ENCODE measurements around the gene ZNF619. TPM values are rescaled to one million over a fixed set of nuclear protein-coding genes. Genes with fewer than 3 reads are reported as not detected.
A peak's percentile ranks its signal among the peaks of the same experiment; 100 is the strongest.

Gene ZNF619
- polyA plus RNA-seq, 1 experiment = 3.0 TPM

DNA sequence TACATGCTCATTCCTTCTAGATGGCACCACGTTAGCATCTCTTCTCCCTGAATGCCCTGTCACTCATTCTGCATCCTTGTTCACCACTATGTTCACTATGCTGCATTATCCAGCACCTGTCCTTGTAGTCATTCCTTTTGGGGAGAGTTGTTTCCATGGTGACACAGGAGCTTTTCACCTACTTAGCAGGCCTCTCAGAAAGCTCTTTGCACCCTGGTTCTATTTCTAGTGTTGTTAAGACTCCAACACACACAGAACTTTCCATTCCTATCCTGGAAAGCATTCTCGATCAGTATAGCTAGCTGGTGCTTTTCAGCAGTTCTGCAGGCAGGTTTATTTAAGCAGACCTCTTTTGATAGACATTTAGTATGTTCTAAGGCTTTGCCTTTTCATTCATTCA is 26.5 kb upstream of the ZNF619 start:
- TF ChIP-seq, protein P1, sequence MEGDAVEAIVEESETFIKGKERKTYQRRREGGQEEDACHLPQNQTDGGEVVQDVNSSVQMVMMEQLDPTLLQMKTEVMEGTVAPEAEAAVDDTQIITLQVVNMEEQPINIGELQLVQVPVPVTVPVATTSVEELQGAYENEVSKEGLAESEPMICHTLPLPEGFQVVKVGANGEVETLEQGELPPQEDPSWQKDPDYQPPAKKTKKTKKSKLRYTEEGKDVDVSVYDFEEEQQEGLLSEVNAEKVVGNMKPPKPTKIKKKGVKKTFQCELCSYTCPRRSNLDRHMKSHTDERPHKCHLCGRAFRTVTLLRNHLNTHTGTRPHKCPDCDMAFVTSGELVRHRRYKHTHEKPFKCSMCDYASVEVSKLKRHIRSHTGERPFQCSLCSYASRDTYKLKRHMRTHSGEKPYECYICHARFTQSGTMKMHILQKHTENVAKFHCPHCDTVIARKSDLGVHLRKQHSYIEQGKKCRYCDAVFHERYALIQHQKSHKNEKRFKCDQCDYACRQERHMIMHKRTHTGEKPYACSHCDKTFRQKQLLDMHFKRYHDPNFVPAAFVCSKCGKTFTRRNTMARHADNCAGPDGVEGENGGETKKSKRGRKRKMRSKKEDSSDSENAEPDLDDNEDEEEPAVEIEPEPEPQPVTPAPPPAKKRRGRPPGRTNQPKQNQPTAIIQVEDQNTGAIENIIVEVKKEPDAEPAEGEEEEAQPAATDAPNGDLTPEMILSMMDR (IDR thresholded peaks at IDR 0.05; ENCODE audit: insufficient read depth, low read depth, low read length) = no peak
- ChIA-PET CTCF (no interaction called here), POLR2A (no interaction called here)
- DNase-seq (ENCODE audit: low read depth) = no peak
- peaks cover 1% of the 10 kb centered on the region; the same call in 1 of the 2 replicates for H3K36me3 ChIP-seq (ENCODE audit: control insufficient read depth, insufficient read depth, low read length)
- no peaks in the 10 kb centered on the region for H3K27me3 ChIP-seq (ENCODE audit: control insufficient read depth, insufficient read depth, low read length)
- no peak overlapping the region for H3K4me3 ChIP-seq (ENCODE audit: low read depth, low read length)

DNA sequence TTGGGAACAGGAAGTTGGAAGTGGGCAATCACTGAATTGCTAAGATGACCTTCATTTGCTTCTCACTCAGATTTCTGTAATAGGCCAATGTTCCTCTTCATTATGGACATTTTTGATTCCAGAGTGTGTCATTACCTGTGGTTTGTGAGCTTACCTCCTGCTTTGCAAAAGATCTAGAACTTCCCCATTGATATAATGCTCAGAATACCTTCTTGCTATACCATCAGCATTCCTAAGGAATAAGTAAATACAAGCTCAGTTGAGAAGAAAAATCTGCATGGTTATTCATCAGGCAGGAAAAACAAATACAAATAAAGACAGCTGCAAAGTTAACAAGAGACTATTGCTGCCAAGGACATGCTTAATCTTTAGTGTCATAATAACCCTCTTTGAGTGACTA is 25.4 kb upstream of the ZNF619 start:
- ChIA-PET POLR2A (no interaction called here), CTCF (no interaction called here)
- TF ChIP-seq, protein P1 (IDR thresholded peaks at IDR 0.05; ENCODE audit: insufficient read depth, low read depth, low read length) = no peak
- H3K27me3 ChIP-seq (ENCODE audit: control insufficient read depth, insufficient read depth, low read length) = no peaks in the 10 kb centered on the region
- H3K36me3 ChIP-seq (ENCODE audit: control insufficient read depth, insufficient read depth, low read length) = no peaks in the 10 kb centered on the region; the same call in 1 of the 2 replicates
- H3K4me3 ChIP-seq (ENCODE audit: low read depth, low read length) = no peak overlapping the region
- no peak for DNase-seq (ENCODE audit: low read depth)

DNA sequence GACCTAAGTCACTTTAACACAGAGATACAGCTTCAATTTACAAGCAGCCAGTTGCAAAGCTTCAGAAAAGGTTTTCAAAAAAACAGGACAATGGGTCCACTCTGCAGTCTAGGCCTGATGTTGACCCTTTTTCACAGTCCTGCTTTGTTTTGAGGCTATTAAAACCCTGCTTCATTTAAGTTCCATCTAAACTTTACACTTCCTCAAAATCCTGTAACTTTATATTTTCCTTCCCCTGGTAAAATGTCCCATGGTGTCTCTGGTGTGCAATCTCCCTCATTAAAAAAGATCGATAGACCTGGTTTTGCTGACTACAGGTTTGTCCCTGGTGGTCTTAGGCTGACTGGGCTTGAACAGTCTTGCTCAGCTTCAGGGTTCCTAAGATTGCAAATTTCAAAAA is 24.9 kb upstream of the ZNF619 start:
- POLR2A ChIA-PET = no interaction called here
- no peak for DNase-seq (ENCODE audit: low read depth)
- CTCF ChIA-PET = no interaction called here
- no peaks in the 10 kb centered on the region for H3K27me3 ChIP-seq (ENCODE audit: control insufficient read depth, insufficient read depth, low read length)
- peak overlapping the region; percentile 56 for H3K4me3 ChIP-seq (ENCODE audit: low read depth, low read length)
- no peaks in the 10 kb centered on the region; the same call in 1 of the 2 replicates for H3K36me3 ChIP-seq (ENCODE audit: control insufficient read depth, insufficient read depth, low read length)
- TF ChIP-seq, protein P1 (IDR thresholded peaks at IDR 0.05; ENCODE audit: insufficient read depth, low read depth, low read length) = no peak

- H3K27me3 ChIP-seq (ENCODE audit: control insufficient read depth, insufficient read depth, low read length) = no peaks in the 10 kb centered on the region
- no peaks in the 10 kb centered on the region; the same call in 1 of the 2 replicates for H3K36me3 ChIP-seq (ENCODE audit: control insufficient read depth, insufficient read depth, low read length)
- DNase-seq (ENCODE audit: low read depth) = no peak
- CTCF ChIA-PET = no interaction called here
- TF ChIP-seq, protein P1 (IDR thresholded peaks at IDR 0.05; ENCODE audit: insufficient read depth, low read depth, low read length) = no peak
- H3K4me3 ChIP-seq (ENCODE audit: low read depth, low read length) = peak overlapping the region; percentile 56
- POLR2A ChIA-PET = no interaction called here
Measured at GRCh38 chr3:40452562-40452875, 24.4 kb upstream of the ZNF619 start.

GRCh38 chr3:40452876-40453730 is 23.8 kb upstream of the ZNF619 start:
- DNase-seq (ENCODE audit: low read depth) = peak; percentile 95
- Histone ChIP-seq H3K4me3 (ENCODE audit: low read depth, low read length) (peak overlapping the region; percentile 56), H3K36me3 (ENCODE audit: control insufficient read depth, insufficient read depth, low read length) (no peaks in the 10 kb centered on the region; the same call in 1 of the 2 replicates), H3K27me3 (ENCODE audit: control insufficient read depth, insufficient read depth, low read length) (no peaks in the 10 kb centered on the region)
- ChIA-PET CTCF (no interaction called here), POLR2A (no interaction called here)
- TF ChIP-seq, protein P1 (IDR thresholded peaks at IDR 0.05; ENCODE audit: insufficient read depth, low read depth, low read length) = no peak
